ENCODE measurements around the gene TKTL2. TPM values are rescaled to one million over a fixed set of nuclear protein-coding genes. Genes with fewer than 3 reads are reported as not detected.

Gene TKTL2
- total RNA-seq, 1 experiment from 2014 or later = not detected

DNA sequence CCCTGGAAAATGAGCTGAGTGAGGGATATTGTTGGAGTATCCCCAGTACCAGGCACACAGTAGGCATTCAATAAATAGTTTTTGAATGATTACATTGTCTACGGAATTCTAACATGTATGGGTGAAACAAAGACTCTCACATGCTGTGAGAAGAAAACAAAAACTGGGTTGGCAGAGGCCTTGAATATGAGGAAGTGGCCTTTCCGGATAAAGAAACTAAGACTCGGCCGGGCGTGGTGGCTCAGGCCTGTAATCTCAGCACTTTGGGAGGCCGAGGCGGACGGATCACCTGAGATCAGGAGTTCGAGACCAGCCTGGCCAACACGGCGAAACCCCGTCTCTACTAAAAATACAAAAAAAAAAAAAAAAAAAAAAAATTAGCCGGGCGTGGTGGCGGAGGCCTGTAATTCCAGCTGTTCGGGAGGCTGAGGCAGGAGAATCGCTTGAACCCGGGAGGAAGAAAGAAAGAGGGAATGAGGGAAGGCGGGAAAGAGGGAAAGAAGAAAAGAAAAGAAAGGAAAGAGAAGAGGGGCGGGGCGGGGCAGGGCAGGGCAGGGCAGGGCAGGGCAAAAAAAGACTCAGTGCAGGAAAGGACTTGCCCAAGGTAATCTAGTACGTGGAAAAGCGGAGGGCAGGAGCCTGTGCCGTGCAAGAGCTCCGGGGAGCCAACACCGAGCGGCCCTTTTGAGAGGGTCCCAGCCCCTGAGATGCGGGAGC is 20.2 kb upstream of the TKTL2 start:
- H3K27ac ChIP-seq (ENCODE audit: low read depth, low read length, poor library complexity, severe bottlenecking) = peak overlapping the region; percentile 98
- peaks cover 5% of the 10 kb centered on the region for H3K36me3 ChIP-seq (ENCODE audit: insufficient read depth, low read length, poor library complexity, severe bottlenecking)
- TSS peak; percentile 85 for BruUV-seq (replicated peaks)
- peaks cover 3% of the 10 kb centered on the region for H3K4me1 ChIP-seq (ENCODE audit: insufficient read depth, low read length, poor library complexity, severe bottlenecking)
- no peak for DNase-seq (ENCODE audit: low spot score)
- H3K4me3 ChIP-seq (ENCODE audit: low read depth, low read length, poor library complexity, severe bottlenecking) = peak overlapping the region; percentile 90
- ChIA-PET POLR2A (ENCODE audit: low non-redundant PET) (interaction anchor here (0.8 kb wide), 1 partner anchor 8 kb away, joined by 3 read pairs; no protein-coding TSS in a partner anchor), CTCF (interaction anchor here (0.6 kb wide), 1 partner anchor 56 kb away, joined by 12 read pairs; no protein-coding TSS in a partner anchor)
- intact Hi-C loops (cut with micrococcal nuclease; ENCODE audit: unreplicated experiment) = loop anchor here (2.0 to 5.0 kb wide), 3 partner anchors 101 to 518 kb away; partner anchors contain the start of gene NPY1R
- no peaks in the 10 kb centered on the region for H3K9me3 ChIP-seq (ENCODE audit: low read depth, low read length, poor library complexity, severe bottlenecking)
- H3K27me3 ChIP-seq (replicated peaks; ENCODE audit: insufficient read depth, low read depth, low read length, poor library complexity) = no peaks in the 10 kb centered on the region
- TF ChIP-seq, protein P1, sequence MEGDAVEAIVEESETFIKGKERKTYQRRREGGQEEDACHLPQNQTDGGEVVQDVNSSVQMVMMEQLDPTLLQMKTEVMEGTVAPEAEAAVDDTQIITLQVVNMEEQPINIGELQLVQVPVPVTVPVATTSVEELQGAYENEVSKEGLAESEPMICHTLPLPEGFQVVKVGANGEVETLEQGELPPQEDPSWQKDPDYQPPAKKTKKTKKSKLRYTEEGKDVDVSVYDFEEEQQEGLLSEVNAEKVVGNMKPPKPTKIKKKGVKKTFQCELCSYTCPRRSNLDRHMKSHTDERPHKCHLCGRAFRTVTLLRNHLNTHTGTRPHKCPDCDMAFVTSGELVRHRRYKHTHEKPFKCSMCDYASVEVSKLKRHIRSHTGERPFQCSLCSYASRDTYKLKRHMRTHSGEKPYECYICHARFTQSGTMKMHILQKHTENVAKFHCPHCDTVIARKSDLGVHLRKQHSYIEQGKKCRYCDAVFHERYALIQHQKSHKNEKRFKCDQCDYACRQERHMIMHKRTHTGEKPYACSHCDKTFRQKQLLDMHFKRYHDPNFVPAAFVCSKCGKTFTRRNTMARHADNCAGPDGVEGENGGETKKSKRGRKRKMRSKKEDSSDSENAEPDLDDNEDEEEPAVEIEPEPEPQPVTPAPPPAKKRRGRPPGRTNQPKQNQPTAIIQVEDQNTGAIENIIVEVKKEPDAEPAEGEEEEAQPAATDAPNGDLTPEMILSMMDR (conservative IDR thresholded peaks at IDR 0.05; ENCODE audit: low read depth, low read length) = no peak
- TF ChIP-seq EZH2 (IDR thresholded peaks at IDR 0.05; ENCODE audit: borderline replicate concordance, low read depth, low read length, poor library complexity, severe bottlenecking) = no peak

DNA sequence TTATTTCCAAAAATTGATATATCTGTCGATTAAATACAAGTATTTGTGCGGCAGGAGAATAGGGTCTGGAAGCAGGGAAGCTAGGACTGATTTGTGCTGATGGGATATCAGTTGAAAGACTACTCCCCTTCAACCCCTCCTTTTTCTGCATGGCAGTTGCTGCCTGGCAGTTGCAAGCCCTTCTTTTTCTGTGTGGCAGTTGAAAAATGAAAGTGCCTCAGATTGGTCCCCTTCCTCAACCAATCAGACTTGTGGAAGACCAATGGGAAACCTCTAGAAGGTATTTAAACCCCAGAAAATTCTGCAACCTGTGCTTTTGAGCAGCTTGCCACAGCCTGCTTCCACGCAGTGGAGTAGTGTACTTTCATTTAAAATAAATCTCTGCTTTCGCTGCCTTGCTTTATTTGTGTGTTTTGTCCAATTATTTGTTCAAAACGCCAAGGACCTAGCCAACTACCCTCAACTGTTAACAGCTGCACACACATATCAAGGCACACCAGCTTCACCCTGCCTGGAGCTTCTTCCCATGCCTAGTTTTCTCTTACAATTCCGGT is 19.5 kb upstream of the TKTL2 start:
- TF ChIP-seq, protein P1 (conservative IDR thresholded peaks at IDR 0.05; ENCODE audit: low read depth, low read length) = no peak
- TF ChIP-seq EZH2 (IDR thresholded peaks at IDR 0.05; ENCODE audit: borderline replicate concordance, low read depth, low read length, poor library complexity, severe bottlenecking) = no peak
- ChIA-PET CTCF (no interaction called here), POLR2A (ENCODE audit: low non-redundant PET) (no interaction called here)
- peak; percentile 15 for DNase-seq (ENCODE audit: low spot score)
- intact Hi-C loops (cut with micrococcal nuclease; ENCODE audit: unreplicated experiment) = loop anchor here (5.0 kb wide), 1 partner anchor 519 kb away; no protein-coding TSS in a partner anchor
- BruUV-seq (replicated peaks) = no TSS peak
- Histone ChIP-seq H3K4me1 (ENCODE audit: insufficient read depth, low read length, poor library complexity, severe bottlenecking) (peaks cover 3% of the 10 kb centered on the region), H3K27me3 (replicated peaks; ENCODE audit: insufficient read depth, low read depth, low read length, poor library complexity) (no peaks in the 10 kb centered on the region), H3K27ac (ENCODE audit: low read depth, low read length, poor library complexity, severe bottlenecking) (peak overlapping the region; percentile 98), H3K36me3 (ENCODE audit: insufficient read depth, low read length, poor library complexity, severe bottlenecking) (peaks cover 5% of the 10 kb centered on the region), H3K9me3 (ENCODE audit: low read depth, low read length, poor library complexity, severe bottlenecking) (no peaks in the 10 kb centered on the region), H3K4me3 (ENCODE audit: low read depth, low read length, poor library complexity, severe bottlenecking) (no peak overlapping the region)

DNA sequence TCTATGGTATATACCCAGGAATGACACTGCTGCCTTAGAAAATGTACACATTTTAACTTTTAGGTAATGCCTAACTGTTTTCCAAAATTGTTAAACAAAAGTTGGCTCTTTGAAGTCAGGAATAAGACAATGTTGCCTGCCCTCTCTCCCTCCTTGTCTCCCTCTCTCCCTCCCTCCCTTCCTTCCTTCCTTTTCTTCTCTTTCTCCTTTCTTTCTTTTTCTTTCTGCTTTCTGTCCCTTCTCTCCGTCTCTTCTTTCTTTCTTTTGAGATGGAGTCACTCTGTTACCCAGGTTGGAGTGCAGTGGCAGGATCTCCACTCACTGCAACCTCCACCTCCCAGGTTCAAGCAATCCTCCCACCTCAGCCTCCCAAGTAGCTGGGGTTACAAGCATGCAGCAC is 16.4 kb upstream of the TKTL2 start:
- no peak for TF ChIP-seq EZH2 (IDR thresholded peaks at IDR 0.05; ENCODE audit: borderline replicate concordance, low read depth, low read length, poor library complexity, severe bottlenecking)
- TF ChIP-seq, protein P1 (conservative IDR thresholded peaks at IDR 0.05; ENCODE audit: low read depth, low read length) = no peak
- Histone ChIP-seq H3K27me3 (replicated peaks; ENCODE audit: insufficient read depth, low read depth, low read length, poor library complexity) (no peaks in the 10 kb centered on the region), H3K9me3 (ENCODE audit: low read depth, low read length, poor library complexity, severe bottlenecking) (no peaks in the 10 kb centered on the region), H3K36me3 (ENCODE audit: insufficient read depth, low read length, poor library complexity, severe bottlenecking) (no peaks in the 10 kb centered on the region), H3K4me1 (ENCODE audit: insufficient read depth, low read length, poor library complexity, severe bottlenecking) (peaks cover 7% of the 10 kb centered on the region), H3K27ac (ENCODE audit: low read depth, low read length, poor library complexity, severe bottlenecking) (no peak overlapping the region), H3K4me3 (ENCODE audit: low read depth, low read length, poor library complexity, severe bottlenecking) (no peak overlapping the region)
- no TSS peak for BruUV-seq (replicated peaks)
- DNase-seq (ENCODE audit: low spot score) = no peak
- ChIA-PET POLR2A (ENCODE audit: low non-redundant PET) (no interaction called here), CTCF (interaction anchor here (0.7 kb wide), 1 partner anchor 151 kb away, joined by 6 read pairs; no protein-coding TSS in a partner anchor)
- intact Hi-C loops (cut with micrococcal nuclease; ENCODE audit: unreplicated experiment) = loop anchor here (5.0 kb wide), 1 partner anchor 522 kb away; no protein-coding TSS in a partner anchor

Data from A673 (cell line).